Activated CD4-positive, alpha-beta T cell treated with anti-CD3 and anti-CD28 coated beads, Interleukin-2, amount 50 U/mL, for 4 hours (primary cell): ENCODE measurements around the gene XKRX.

Experiments used
- DNase-seq, 2 experiments: peaks; one replicate each; pipeline ENCODE4 v3.0.0-alpha.2; 2020

The XKRX gene

GRCh38 chrX:100928660-100929613, at the start of gene XKRX:
XKRX (minus strand) TSS chrX:100928917; CDS start chrX:100928304, 613 bp downstream.
- peak; percentile 31 to 35 for DNase-seq

GRCh38 chrX:100976211-100976610, 47.5 kb upstream of the XKRX start:
- DNase-seq = no peak

GRCh38 chrX:100975212-100975611, 46.5 kb upstream of the XKRX start:
- no peak for DNase-seq

- DNase-seq = no peak
These were observed 44.7 kb upstream of the XKRX start for GRCh38 chrX:100973411-100973810.

GRCh38 chrX:100969936-100970335, 41.2 kb upstream of the XKRX start:
- DNase-seq = no peak

- DNase-seq = no peak
These were observed 40.7 kb upstream of the XKRX start, which contains the start of gene ARL13A for GRCh38 chrX:100969408-100969807. ARL13A (plus strand) TSS chrX:100969708; CDS start chrX:100973690, 3,982 bp downstream.

- DNase-seq = no peak
These were observed 35.6 kb upstream of the XKRX start for GRCh38 chrX:100964362-100964761.

- no peak for DNase-seq
These were observed 34.1 kb upstream of the XKRX start for GRCh38 chrX:100962811-100963210.

GRCh38 chrX:100948557-100948956, 19.8 kb upstream of the XKRX start:
- DNase-seq = no peak

GRCh38 chrX:100946299-100946927, 17.7 kb upstream of the XKRX start:
- no peak for DNase-seq

GRCh38 chrX:100944601-100945000, 15.9 kb upstream of the XKRX start:
- no peak for DNase-seq

- no peak for DNase-seq
These were observed 10.6 kb upstream of the XKRX start for GRCh38 chrX:100939333-100939732.

GRCh38 chrX:100935767-100936166, 7.0 kb upstream of the XKRX start:
- no peak for DNase-seq

GRCh38 chrX:100931925-100932285, 3.2 kb upstream of the XKRX start:
- no peak for DNase-seq

- no peak for DNase-seq
These were observed 2.7 kb upstream of the XKRX start for GRCh38 chrX:100931218-100931924.

GRCh38 chrX:100926453-100926852, 2.3 kb downstream of the XKRX start:
- no peak for DNase-seq

- DNase-seq = no peak
These were observed 4.3 kb downstream of the XKRX start for GRCh38 chrX:100924375-100924774.

GRCh38 chrX:100915562-100915961, 13.2 kb downstream of the XKRX start:
- DNase-seq = no peak

GRCh38 chrX:100913111-100913510, 15.6 kb downstream of the XKRX start:
- no peak for DNase-seq

- DNase-seq = no peak
These were observed 17.0 kb downstream of the XKRX start for GRCh38 chrX:100911731-100912130.

GRCh38 chrX:100905620-100906019, 23.1 kb downstream of the XKRX start:
- DNase-seq = no peak

GRCh38 chrX:100904433-100904832, 24.3 kb downstream of the XKRX start:
- DNase-seq = no peak

GRCh38 chrX:100895365-100896075, 33.2 kb downstream of the XKRX start:
- no peak for DNase-seq
